H9 (cell line): Measurements from ENCODE around the gene PGAP6. TPM values are rescaled to one million over a fixed set of nuclear protein-coding genes. Genes with fewer than 3 reads are reported as not detected.
"Not testable (repeated sequence)": the region's sequence is repeated elsewhere in the genome, so short reads cannot be mapped to it uniquely, and the experiment has no call there.

Source experiments
- DNase-seq: peaks from one replicate; pipeline ENCODE4 v3.0.0-alpha.2; 2017
- H2AFZ ChIP-seq: one replicate; pipeline ENCODE4 v1.6.1; 2013; ENCODE audit warnings: mild to moderate bottlenecking, low read length, control low read depth, moderate library complexity
- H2AK5ac ChIP-seq: 2 replicates; pipeline ENCODE4 v1.6.1; 2013; ENCODE audit warnings: low read length, control low read depth, mixed read lengths; ENCODE audit not compliant: insufficient read length
- H2BK120ac ChIP-seq: one replicate; pipeline ENCODE4 v1.6.1; 2013; ENCODE audit warnings: low read depth, mild to moderate bottlenecking, low read length, control low read depth, inconsistent platforms; ENCODE audit not compliant: poor library complexity, severe bottlenecking
- H2BK12ac ChIP-seq: 2 replicates; pipeline ENCODE4 v1.6.1; 2013; ENCODE audit warnings: low read length, control low read depth, mixed read lengths, low read depth; ENCODE audit not compliant: insufficient read length
- H2BK15ac ChIP-seq: 2 replicates; pipeline ENCODE4 v1.6.1; 2013; ENCODE audit warnings: low read depth, low read length, control low read depth
- H2BK20ac ChIP-seq: one replicate; pipeline ENCODE4 v1.6.1; 2013; ENCODE audit warnings: low read depth, mild to moderate bottlenecking, low read length, control low read depth, inconsistent platforms; ENCODE audit not compliant: poor library complexity, severe bottlenecking
- H2BK5ac ChIP-seq: 2 replicates; pipeline ENCODE4 v1.6.1; 2013; ENCODE audit warnings: low read length, control low read depth, mixed read lengths; ENCODE audit not compliant: insufficient read length
- H3K14ac ChIP-seq: 2 replicates; pipeline ENCODE4 v1.6.1; 2013; ENCODE audit warnings: low read length, control low read depth; ENCODE audit not compliant: insufficient read depth
- H3K18ac ChIP-seq: 2 replicates; pipeline ENCODE4 v1.6.1; 2013; ENCODE audit warnings: low read depth, mild to moderate bottlenecking, mixed read lengths, low read length, control low read depth; ENCODE audit not compliant: insufficient read length
- H3K23ac ChIP-seq: 2 replicates; pipeline ENCODE4 v1.6.1; 2013; ENCODE audit warnings: low read length, control low read depth, mixed read lengths, low read depth; ENCODE audit not compliant: insufficient read length
- H3K23me2 ChIP-seq: 2 replicates; pipeline ENCODE4 v1.6.1; 2013; ENCODE audit warnings: low read depth, mild to moderate bottlenecking, mixed read lengths, low read length, control low read depth; ENCODE audit not compliant: insufficient read length, poor library complexity, severe bottlenecking
- H3K27ac ChIP-seq: 2 replicates; pipeline ENCODE4 v1.5.1; 2013; ENCODE audit warnings: low read length, control low read depth, mixed read lengths, low read depth; ENCODE audit not compliant: insufficient read length
- H3K27me3 ChIP-seq: 2 replicates; pipeline ENCODE4 v1.6.1; 2013; ENCODE audit warnings: low read length, control low read depth, inconsistent platforms; ENCODE audit not compliant: insufficient read depth
- H3K4ac ChIP-seq: 2 replicates; pipeline ENCODE4 v1.6.1; 2013; ENCODE audit warnings: low read depth, mild to moderate bottlenecking, control low read depth, inconsistent platforms, low read length, moderate library complexity
- H3K4me1 ChIP-seq: 2 replicates; pipeline ENCODE4 v1.6.1; 2013; ENCODE audit warnings: low read length, control low read depth, inconsistent platforms; ENCODE audit not compliant: insufficient read depth
- H3K4me2 ChIP-seq: 2 replicates; pipeline ENCODE4 v1.6.1; 2013; ENCODE audit warnings: low read length, control low read depth, mixed read lengths; ENCODE audit not compliant: insufficient read length, insufficient read depth
- H3K56ac ChIP-seq: 2 replicates; pipeline ENCODE4 v1.6.1; 2013; ENCODE audit warnings: low read depth, mild to moderate bottlenecking, mixed read lengths, low read length, control low read depth; ENCODE audit not compliant: insufficient read length
- H3K79me1 ChIP-seq: 2 replicates; pipeline ENCODE4 v1.6.1; 2013; ENCODE audit warnings: low read depth, mild to moderate bottlenecking, moderate library complexity, low read length, control low read depth, inconsistent platforms; ENCODE audit not compliant: insufficient read depth, poor library complexity, severe bottlenecking
- H3K79me2 ChIP-seq: 2 replicates; pipeline ENCODE4 v1.6.1; 2013; ENCODE audit warnings: low read length, control low read depth, inconsistent platforms; ENCODE audit not compliant: insufficient read depth
- H3K9ac ChIP-seq: 2 replicates; pipeline ENCODE4 v1.6.1; 2013; ENCODE audit warnings: low read length, control low read depth, mixed read lengths; ENCODE audit not compliant: insufficient read length; ENCODE audit errors: extremely low read depth
- H3K9me3 ChIP-seq: one replicate; pipeline ENCODE4 v1.6.1; 2013; ENCODE audit warnings: low read depth, low read length, inconsistent platforms; ENCODE audit not compliant: control insufficient read depth
- H3T11ph ChIP-seq: one replicate; pipeline ENCODE4 v1.6.1; 2013; ENCODE audit warnings: mild to moderate bottlenecking, low read length, control low read depth, inconsistent platforms
- H4K20me1 ChIP-seq: one replicate; pipeline ENCODE4 v1.6.1; 2013; ENCODE audit not compliant: control insufficient read depth, insufficient read length, insufficient read depth
- H4K5ac ChIP-seq: 2 replicates; pipeline ENCODE4 v1.6.1; 2013; ENCODE audit warnings: low read depth, mild to moderate bottlenecking, mixed read lengths, low read length, control low read depth; ENCODE audit not compliant: insufficient read length
- H4K8ac ChIP-seq: replicated peaks from 2 replicates; pipeline ENCODE4 v1.6.1; 2013; ENCODE audit warnings: low read length, control low read depth, mixed read lengths, low read depth; ENCODE audit not compliant: insufficient read length
- H4K91ac ChIP-seq: 2 replicates; pipeline ENCODE4 v1.6.1; 2013; ENCODE audit warnings: low read depth, mild to moderate bottlenecking, moderate library complexity, mixed read lengths, low read length, control low read depth; ENCODE audit not compliant: insufficient read length
- H3K27ac Mint-ChIP-seq, 3 experiments: 2 replicates in 2 of 3; 3 replicates in 1 of 3; pipeline ENCODE4 v1.8.0; 2020 to 2021; ENCODE audit warnings: mixed read lengths in 3 of 3, mild to moderate bottlenecking in 1 of 3, moderate library complexity in 1 of 3
- H3K27me3 Mint-ChIP-seq: 2 replicates; pipeline ENCODE4 v1.8.0; 2021; ENCODE audit warnings: low read depth, mild to moderate bottlenecking, moderate library complexity, mixed read lengths
- H3K36me3 Mint-ChIP-seq, 3 experiments: 2 replicates in 2 of 3; 3 replicates in 1 of 3; pipeline ENCODE4 v1.8.0; 2020 to 2021; ENCODE audit warnings: low read depth in 3 of 3, mixed read lengths in 3 of 3; ENCODE audit not compliant: insufficient read depth in 1 of 3
- H3K4me1 Mint-ChIP-seq, 2 experiments: 2 replicates each; pipeline ENCODE4 v1.8.0; 2020; ENCODE audit warnings: mixed read lengths in 2 of 2
- H3K4me3 Mint-ChIP-seq, 2 experiments: 2 replicates in 1 of 2; 3 replicates in 1 of 2; pipeline ENCODE4 v1.8.0; 2020 to 2021; ENCODE audit warnings: mild to moderate bottlenecking in 2 of 2, mixed read lengths in 2 of 2, moderate library complexity in 1 of 2
- H3K9me3 Mint-ChIP-seq, 2 experiments: 2 replicates in 1 of 2; 3 replicates in 1 of 2; pipeline ENCODE4 v1.8.0; 2020; ENCODE audit warnings: mild to moderate bottlenecking in 2 of 2, mixed read lengths in 2 of 2, moderate library complexity in 1 of 2
- CTCF ChIP-seq: fragments of 200-600 bp; sonication (generic); conservative IDR thresholded peaks from 3 replicates; pipeline ENCODE4 v1.8.0; 2021; ENCODE audit warnings: antibody characterized with exemption, mild to moderate bottlenecking
- WGBS: extraction: QIAGEN DNeasy Blood & Tissue Kit; methylation state at CpG from one replicate; pipeline ENCODE4 v1.1.7; 2013; ENCODE audit warnings: missing lambda C conversion rate, low lambda C conversion rate, mixed read lengths; ENCODE audit not compliant: insufficient read length; ENCODE audit errors: extremely low coverage; 5-methylcytosine and 5-hydroxymethylcytosine counted together
- total RNA-seq: library from RNA; stranded (reverse); gene quantifications from 2 replicates; pipeline ENCODE4 v1.2.1, GENCODE V29; 2021

Gene PGAP6
- total RNA-seq, 1 experiment from 2014 or later = 111 TPM

- Mint-ChIP-seq H3K9me3 (no peaks in the 10 kb centered on the region; a peak in 1 of 5 replicates), H3K4me1 (peaks cover 8 to 12% of the 10 kb centered on the region in 2 experiments), H3K4me3 (no peak overlapping the region), H3K27ac (no peak overlapping the region; a peak in 1 of 7 replicates), H3K36me3 (peaks cover 0 to 6% (median 2%) of the 10 kb centered on the region in 3 experiments; a peak in 3 of 7 replicates), H3K27me3 (no peaks in the 10 kb centered on the region)
- H3K9ac ChIP-seq = no peak overlapping the region
- no peak overlapping the region for H2BK5ac ChIP-seq
- no peak overlapping the region for H2BK12ac ChIP-seq
- no peak overlapping the region for H3K4me2 ChIP-seq
- H3K79me2 ChIP-seq = peaks cover 46% of the 10 kb centered on the region; the same call in 1 of the 2 replicates
- no peak overlapping the region for H2AFZ ChIP-seq
- no peak for TF ChIP-seq CTCF
- no peak overlapping the region for H2AK5ac ChIP-seq
- no peak overlapping the region for H2BK120ac ChIP-seq
- DNase-seq = no peak
- no peaks in the 10 kb centered on the region for H3K79me1 ChIP-seq
- no peak overlapping the region for H2BK20ac ChIP-seq
- no peak overlapping the region for H4K91ac ChIP-seq
- H3K4ac ChIP-seq = no peak overlapping the region
- no peaks in the 10 kb centered on the region for H3K27me3 ChIP-seq
- no peak overlapping the region for H2BK15ac ChIP-seq
- peaks cover 6% of the 10 kb centered on the region for H4K20me1 ChIP-seq
- H3K27ac ChIP-seq = no peak overlapping the region
- no peak overlapping the region for H3T11ph ChIP-seq
- H3K4me1 ChIP-seq = no peaks in the 10 kb centered on the region
- H3K9me3 ChIP-seq = no peaks in the 10 kb centered on the region
- H3K23me2 ChIP-seq = no peaks in the 10 kb centered on the region
- H4K8ac ChIP-seq = no peak overlapping the region
- no peak overlapping the region for H3K14ac ChIP-seq
- H3K18ac ChIP-seq = no peak overlapping the region
- H3K56ac ChIP-seq = no peak overlapping the region
- no CpG with 5 or more reads among the region's 11 CpGs for WGBS
- H4K5ac ChIP-seq = no peak overlapping the region
- H3K23ac ChIP-seq = no peak overlapping the region
Measured at GRCh38 chr16:336269-336668, 45.5 kb downstream of the PGAP6 start.

GRCh38 chr16:334861-335632 is 46.7 kb downstream of the PGAP6 start:
- not testable (repeated sequence) for H2BK12ac ChIP-seq, H3K9me3 Mint-ChIP-seq, H3T11ph ChIP-seq, H3K14ac ChIP-seq, H2BK5ac ChIP-seq, H3K4me3 Mint-ChIP-seq, H3K4ac ChIP-seq, H3K23ac ChIP-seq, H3K27me3 ChIP-seq, H3K23me2 ChIP-seq, H4K5ac ChIP-seq, H4K91ac ChIP-seq, H3K9me3 ChIP-seq, H3K18ac ChIP-seq, H3K27ac ChIP-seq, H4K8ac ChIP-seq, H2BK20ac ChIP-seq, H3K9ac ChIP-seq, H2BK120ac ChIP-seq, H2BK15ac ChIP-seq, H2AK5ac ChIP-seq, H3K79me1 ChIP-seq, H3K4me2 ChIP-seq, H2AFZ ChIP-seq, DNase-seq, H3K27ac Mint-ChIP-seq, H3K4me1 ChIP-seq, H3K27me3 Mint-ChIP-seq, H3K56ac ChIP-seq, H4K20me1 ChIP-seq, H3K36me3 Mint-ChIP-seq
- peaks cover 13 to 14% of the 10 kb centered on the region in 2 experiments for H3K4me1 Mint-ChIP-seq
- WGBS = no CpG with 5 or more reads among the region's 11 CpGs
- peaks cover 37% of the 10 kb centered on the region; the same call in 1 of the 2 replicates for H3K79me2 ChIP-seq
